A549 (cell line): ENCODE measurements around the gene SPNS2. TPM values are rescaled to one million over a fixed set of nuclear protein-coding genes. Genes with fewer than 3 reads are reported as not detected.

Source experiments
- ATAC-seq, 2 experiments: fragments of 200-7000 bp in 1 of 2; fragments of >200 bp in 1 of 2; cut with Nextera tagmentation in 1 of 2; cut with Tn5 transposase in 1 of 2; 3 replicates each; pipeline versions ENCODE4 v1.8.0 to v1.9.1; 2018 to 2020; ENCODE audit warnings: mild to moderate bottlenecking in 1 of 2, moderate library complexity in 1 of 2
- CTCF ChIA-PET: fragments of 300-600 bp; sonication (Branson Sonifier 250); formaldehyde crosslinking; extraction: SDS; loops from one replicate; lab custom pipeline; 2021; ENCODE audit warnings: antibody characterized with exemption, inconsistent platforms; lab: Yijun Ruan, JAX
- POLR2A ChIA-PET: fragments of 350-600 bp; formaldehyde crosslinking; extraction: SDS; loops from one replicate; lab custom pipeline; 2021; ENCODE audit warnings: antibody characterized with exemption, inconsistent platforms; lab: Yijun Ruan, JAX
- DNase-seq, 2 experiments: peaks; one replicate each; pipeline versions ENCODE4 v3.0.0 to v3.0.0-alpha.2; 2011 to 2016; ENCODE audit warnings: low read depth in 1 of 2, low spot score in 1 of 2
- FAIRE-seq: peaks from 2 replicates; lab custom pipeline; 2011; peaks lifted over from hg19 to GRCh38; lab: Jason Lieb, UNC
- H3K27ac ChIP-seq, 2 experiments: fragments of >200 bp; sonication (Bioruptor Twin); formaldehyde crosslinking; 3 replicates each; pipeline ENCODE4 v1.5.1; 2016 to 2017
- H3K4me1 ChIP-seq: fragments of >200 bp; sonication (Bioruptor Twin); formaldehyde crosslinking; 3 replicates; pipeline ENCODE4 v1.6.1; 2016
- H3K4me2 ChIP-seq: fragments of >200 bp; sonication (Bioruptor Twin); formaldehyde crosslinking; 3 replicates; pipeline ENCODE4 v1.6.1; 2016
- H3K4me3 ChIP-seq: fragments of >200 bp; sonication (Bioruptor Twin); formaldehyde crosslinking; 3 replicates; pipeline ENCODE4 v1.5.1; 2016
- H3K9me3 ChIP-seq: fragments of >200 bp; sonication (Bioruptor Twin); formaldehyde crosslinking; 3 replicates; pipeline ENCODE4 v1.6.1; 2016
- CBX8 ChIP-seq: fragments of 200-600 bp; sonication (generic); IDR thresholded peaks from 2 replicates; pipeline ENCODE4 v1.6.1; 2016
- CEBPB ChIP-seq, 2 experiments: fragments of >200 bp in 1 of 2; sonication (Bioruptor Twin) in 1 of 2; formaldehyde crosslinking in 1 of 2; IDR thresholded peaks; 2 replicates each; pipeline ENCODE4 v1.6.1; 2012 to 2016
- EHMT2 ChIP-seq: fragments of 200-600 bp; sonication (generic); IDR thresholded peaks from 2 replicates; pipeline ENCODE4 v1.6.1; 2016; ENCODE audit warnings: antibody characterized with exemption, low read depth, mild to moderate bottlenecking, moderate library complexity
- EP300 ChIP-seq, 2 experiments: fragments of >200 bp; sonication (Bioruptor Twin); formaldehyde crosslinking; IDR thresholded peaks; 2 replicates in 1 of 2; 3 replicates in 1 of 2; pipeline ENCODE4 v1.6.1; 2016 to 2017
- FOSL2 ChIP-seq, 2 experiments: fragments of 450-650 bp in 1 of 2; fragments of >200 bp in 1 of 2; sonication (Bioruptor Twin) in 1 of 2; formaldehyde crosslinking; IDR thresholded peaks; 2 replicates each; pipeline versions ENCODE4 v1.5.0 to v1.6.1; 2016 to 2020; ENCODE audit warnings: mild to moderate bottlenecking in 1 of 2, moderate library complexity in 1 of 2
- FOXS1 ChIP-seq: fragments of 250-450 bp; sonication (Bioruptor Pico); IDR thresholded peaks from 2 replicates; pipeline ENCODE4 v1.5.0; 2020; ENCODE audit warnings: mild to moderate bottlenecking, moderate library complexity
- HDAC2 ChIP-seq: fragments of 200-600 bp; sonication (generic); IDR thresholded peaks from 2 replicates; pipeline ENCODE4 v1.6.1; 2016
- HEYL ChIP-seq: fragments of 250-450 bp; sonication (Bioruptor Pico); IDR thresholded peaks from 2 replicates; pipeline ENCODE4 v1.8.0; 2021; ENCODE audit warnings: mild to moderate bottlenecking, moderate library complexity
- HOXA7 ChIP-seq: fragments of 250-450 bp; sonication (Bioruptor Pico); IDR thresholded peaks from 2 replicates; pipeline ENCODE4 v1.5.0; 2020; ENCODE audit warnings: mild to moderate bottlenecking, moderate library complexity
- HOXB13 ChIP-seq: fragments of 250-450 bp; sonication (Bioruptor Pico); IDR thresholded peaks from 2 replicates; pipeline ENCODE4 v1.5.0; 2020; ENCODE audit warnings: low read depth, mild to moderate bottlenecking, moderate library complexity
- MAFK ChIP-seq: fragments of 450-650 bp; IDR thresholded peaks from 2 replicates; pipeline ENCODE4 v1.6.1; 2014; ENCODE audit not compliant: partially characterized antibody
- MYC ChIP-seq: IDR thresholded peaks from 2 replicates; pipeline ENCODE4 v1.6.1; 2012; ENCODE audit warnings: mild to moderate bottlenecking, inconsistent platforms, low read length, improper control_type of control experiment, borderline replicate concordance
- NFE2L2 ChIP-seq: fragments of 150-350 bp; conservative IDR thresholded peaks from 2 replicates; pipeline ENCODE4 v1.6.1; 2014; ENCODE audit warnings: low read length
- POLR2AphosphoS2 ChIP-seq: conservative IDR thresholded peaks from 2 replicates; pipeline ENCODE4 v1.6.1; 2012; ENCODE audit warnings: low read length, improper control_type of control experiment, inconsistent platforms
- RCOR1 ChIP-seq: fragments of 150-350 bp; IDR thresholded peaks from 2 replicates; pipeline ENCODE4 v1.6.1; 2014; ENCODE audit warnings: antibody characterized with exemption, low read length, low read depth
- TFCP2L1 ChIP-seq: fragments of 250-450 bp; sonication (Bioruptor Pico); IDR thresholded peaks from 2 replicates; pipeline ENCODE4 v1.5.0; 2021; ENCODE audit warnings: mild to moderate bottlenecking
- TP53 ChIP-seq: fragments of 250-450 bp; sonication (Bioruptor Pico); IDR thresholded peaks from 2 replicates; pipeline ENCODE4 v1.5.0; 2021; ENCODE audit warnings: mild to moderate bottlenecking, moderate library complexity
- ZC3H11A ChIP-seq: fragments of 450-650 bp; IDR thresholded peaks from 2 replicates; pipeline ENCODE4 v1.6.1; 2014; ENCODE audit warnings: antibody characterized with exemption, mild to moderate bottlenecking
- ZFP36 ChIP-seq: fragments of 450-650 bp; IDR thresholded peaks from 2 replicates; pipeline ENCODE4 v1.6.1; 2014; ENCODE audit warnings: borderline replicate concordance; ENCODE audit not compliant: partially characterized antibody
- ZSCAN20 ChIP-seq: fragments of 250-450 bp; sonication (Bioruptor Pico); IDR thresholded peaks from 2 replicates; pipeline ENCODE4 v1.8.0; 2022; ENCODE audit warnings: mild to moderate bottlenecking, moderate library complexity
- WGBS: methylation state at CpG from one replicate; pipeline ENCODE4 v1.1.6; 2017; ENCODE audit errors: missing lambda C conversion rate; 5-methylcytosine and 5-hydroxymethylcytosine counted together
- polyA plus RNA-seq, 4 experiments: library from polyadenylated mRNA; depleted of rRNA in 3 of 4; stranded (reverse); fragments of >200 nt; fragmentation: RNase III in 1 of 4; extraction: RNeasy Plus Mini Kit Qiagen cat#74134 plus additional on column Dnase treatment in 1 of 4; gene quantifications; 2 replicates in 3 of 4; 3 replicates in 1 of 4; pipeline ENCODE4 v1.2.3, GENCODE V29; 2011 to 2017
- TF ChIP-seq, protein P1 (sequence below): fragments of 250-450 bp; sonication (Bioruptor Pico); IDR thresholded peaks from 2 replicates; pipeline ENCODE4 v1.5.0; 2021; ENCODE audit warnings: mild to moderate bottlenecking, moderate library complexity, borderline replicate concordance
- TF ChIP-seq, protein P2 (sequence below): fragments of 150-350 bp; IDR thresholded peaks from 2 replicates; pipeline ENCODE4 v1.6.1; 2014; ENCODE audit warnings: low read depth, mild to moderate bottlenecking, low read length
- TF ChIP-seq, protein P3 (sequence below): IDR thresholded peaks from 2 replicates; pipeline ENCODE4 v1.6.1; 2012

SPNS2 gene
- polyA plus RNA-seq, 2 of the 4 experiments (the other 2 are of a cell fraction) = 0.27 to 0.46 TPM

DNA sequence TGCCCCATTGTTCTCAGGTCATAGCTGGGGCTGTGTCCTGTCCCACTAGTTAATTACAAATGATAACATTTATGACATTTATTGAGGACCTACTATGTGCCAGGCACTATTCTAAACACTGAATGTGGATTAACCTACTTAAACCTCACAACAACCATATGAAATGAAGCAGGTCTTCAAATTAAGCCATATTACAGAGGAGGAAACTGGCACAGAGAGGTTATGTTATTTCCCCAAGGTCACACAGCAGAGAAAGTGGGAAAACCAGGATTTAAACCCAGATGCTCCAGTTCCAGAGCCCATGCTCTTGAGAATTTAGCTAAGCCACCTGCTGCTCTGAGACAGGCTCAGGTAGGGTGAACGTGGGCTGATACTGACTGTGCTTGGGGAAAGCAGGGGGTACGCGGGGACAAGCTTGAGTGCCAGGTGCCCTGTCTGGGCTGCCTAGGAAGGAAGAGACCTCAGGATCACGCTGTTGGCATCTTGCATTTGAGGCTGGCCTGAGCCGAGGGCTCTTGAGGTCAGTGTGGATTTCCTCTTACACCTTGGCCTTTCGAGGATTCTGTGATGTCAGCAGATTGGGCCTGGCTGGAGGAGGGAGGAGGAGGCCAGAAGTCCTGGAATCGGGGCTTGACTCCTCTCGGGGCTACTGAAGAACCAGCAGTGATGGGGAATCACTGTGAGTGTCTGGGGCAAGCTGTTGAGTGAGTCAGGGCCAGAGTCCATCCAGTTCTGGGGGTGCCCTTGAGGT lies 8.9 kb downstream of the SPNS2 start:
- Histone ChIP-seq H3K9me3 (no peaks in the 10 kb centered on the region), H3K4me3 (no peak overlapping the region), H3K27ac (no peak overlapping the region), H3K4me1 (no peaks in the 10 kb centered on the region), H3K4me2 (no peak overlapping the region)
- TF ChIP-seq NFE2L2 (no peak), ZC3H11A (no peak), EP300 (IDR thresholded peaks at IDR 0.05) (no peak), FOXS1 (CRISPR knock-in tag) (no peak), ZSCAN20 (no peak), MAFK (peak; percentile 92), CEBPB (IDR thresholded peaks at IDR 0.05) (no peak), MYC (no peak), CBX8 (no peak), ZFP36 (peak; percentile 68), HOXA7 (no peak), HDAC2 (peak; percentile 80; the same call in 1 of the 2 replicates), EHMT2 (no peak), FOSL2 (IDR thresholded peaks at IDR 0.05) (no peak), FOSL2 (CRISPR knock-in tag; IDR thresholded peaks at IDR 0.05) (no peak)
- TF ChIP-seq, protein P1, sequence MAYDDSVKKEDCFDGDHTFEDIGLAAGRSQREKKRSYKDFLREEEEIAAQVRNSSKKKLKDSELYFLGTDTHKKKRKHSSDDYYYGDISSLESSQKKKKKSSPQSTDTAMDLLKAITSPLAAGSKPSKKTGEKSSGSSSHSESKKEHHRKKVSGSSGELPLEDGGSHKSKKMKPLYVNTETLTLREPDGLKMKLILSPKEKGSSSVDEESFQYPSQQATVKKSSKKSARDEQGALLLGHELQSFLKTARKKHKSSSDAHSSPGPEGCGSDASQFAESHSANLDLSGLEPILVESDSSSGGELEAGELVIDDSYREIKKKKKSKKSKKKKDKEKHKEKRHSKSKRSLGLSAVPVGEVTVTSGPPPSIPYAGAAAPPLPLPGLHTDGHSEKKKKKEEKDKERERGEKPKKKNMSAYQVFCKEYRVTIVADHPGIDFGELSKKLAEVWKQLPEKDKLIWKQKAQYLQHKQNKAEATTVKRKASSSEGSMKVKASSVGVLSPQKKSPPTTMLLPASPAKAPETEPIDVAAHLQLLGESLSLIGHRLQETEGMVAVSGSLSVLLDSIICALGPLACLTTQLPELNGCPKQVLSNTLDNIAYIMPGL = no peak
- TF ChIP-seq, protein P2, sequence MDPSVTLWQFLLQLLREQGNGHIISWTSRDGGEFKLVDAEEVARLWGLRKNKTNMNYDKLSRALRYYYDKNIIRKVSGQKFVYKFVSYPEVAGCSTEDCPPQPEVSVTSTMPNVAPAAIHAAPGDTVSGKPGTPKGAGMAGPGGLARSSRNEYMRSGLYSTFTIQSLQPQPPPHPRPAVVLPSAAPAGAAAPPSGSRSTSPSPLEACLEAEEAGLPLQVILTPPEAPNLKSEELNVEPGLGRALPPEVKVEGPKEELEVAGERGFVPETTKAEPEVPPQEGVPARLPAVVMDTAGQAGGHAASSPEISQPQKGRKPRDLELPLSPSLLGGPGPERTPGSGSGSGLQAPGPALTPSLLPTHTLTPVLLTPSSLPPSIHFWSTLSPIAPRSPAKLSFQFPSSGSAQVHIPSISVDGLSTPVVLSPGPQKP = no peak
- no peak for DNase-seq
- ChIA-PET POLR2A (no interaction called here), CTCF (interaction anchor here (1.1 to 2.3 kb wide), 6 partner anchors 8 to 91 kb away, joined by 3 to 7 read pairs (median 4); partner anchors contain the start of gene SPNS2)
- ATAC-seq = no peak
- WGBS = 64% methylated on average over 8 of the region's 8 CpGs
- FAIRE-seq = peak; percentile 32

DNA sequence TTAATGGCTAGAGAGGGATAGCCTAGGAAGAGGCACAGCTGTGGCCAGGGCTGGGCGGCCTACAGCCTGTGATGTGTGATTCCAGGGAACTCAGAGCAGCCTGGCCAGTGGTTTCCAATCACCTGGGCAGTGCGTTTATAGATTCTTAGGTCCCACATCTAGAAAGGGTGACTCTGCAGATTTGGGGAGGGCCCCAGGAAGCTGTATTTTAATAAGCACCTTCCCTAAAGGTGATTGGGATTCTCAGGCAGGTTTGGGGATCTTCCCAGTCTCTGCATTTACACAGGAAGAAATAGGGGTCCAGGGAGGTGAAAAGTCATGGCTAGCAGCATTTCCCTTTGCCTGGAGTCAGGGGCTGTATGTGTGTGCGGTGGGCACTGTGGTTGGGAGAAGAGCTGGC lies 9.5 kb downstream of the SPNS2 start:
- Histone ChIP-seq H3K9me3 (no peaks in the 10 kb centered on the region), H3K4me2 (no peak overlapping the region), H3K4me3 (no peak overlapping the region), H3K4me1 (no peaks in the 10 kb centered on the region), H3K27ac (no peak overlapping the region)
- WGBS = 81% methylated on average over 3 of the region's 3 CpGs
- ATAC-seq = no peak
- TF ChIP-seq MAFK = no peak
- TF ChIP-seq, protein P2 = no peak
- no peak for TF ChIP-seq HEYL (CRISPR knock-in tag)
- no peak for TF ChIP-seq HOXB13
- TF ChIP-seq FOSL2 (IDR thresholded peaks at IDR 0.05) = no peak
- TF ChIP-seq FOSL2 (CRISPR knock-in tag; IDR thresholded peaks at IDR 0.05) = no peak
- no peak for TF ChIP-seq ZFP36
- TF ChIP-seq TP53 (CRISPR knock-in tag) = no peak
- TF ChIP-seq, protein P3, sequence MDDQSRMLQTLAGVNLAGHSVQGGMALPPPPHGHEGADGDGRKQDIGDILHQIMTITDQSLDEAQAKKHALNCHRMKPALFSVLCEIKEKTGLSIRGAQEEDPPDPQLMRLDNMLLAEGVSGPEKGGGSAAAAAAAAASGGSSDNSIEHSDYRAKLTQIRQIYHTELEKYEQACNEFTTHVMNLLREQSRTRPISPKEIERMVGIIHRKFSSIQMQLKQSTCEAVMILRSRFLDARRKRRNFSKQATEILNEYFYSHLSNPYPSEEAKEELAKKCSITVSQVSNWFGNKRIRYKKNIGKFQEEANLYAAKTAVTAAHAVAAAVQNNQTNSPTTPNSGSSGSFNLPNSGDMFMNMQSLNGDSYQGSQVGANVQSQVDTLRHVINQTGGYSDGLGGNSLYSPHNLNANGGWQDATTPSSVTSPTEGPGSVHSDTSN = no peak
- no peak for TF ChIP-seq POLR2AphosphoS2
- no peak for TF ChIP-seq ZC3H11A
- TF ChIP-seq RCOR1 = no peak
- no peak for TF ChIP-seq TFCP2L1 (CRISPR knock-in tag)
- ChIA-PET CTCF (interaction anchor here (1.1 to 2.6 kb wide), 7 partner anchors 9 to 92 kb away, joined by 3 to 9 read pairs (median 5); partner anchors contain the start of gene SPNS2), POLR2A (no interaction called here)
- DNase-seq = no peak
- no peak for FAIRE-seq
